HG03460 (cell line): ENCODE data around the gene APP.

Experiments used
- ATAC-seq: cut with Tn5 transposase; IDR thresholded peaks from one replicate; pipeline ENCODE4 v1.9.1; 2021; ENCODE audit not compliant: unreplicated experiment

Gene APP

DNA sequence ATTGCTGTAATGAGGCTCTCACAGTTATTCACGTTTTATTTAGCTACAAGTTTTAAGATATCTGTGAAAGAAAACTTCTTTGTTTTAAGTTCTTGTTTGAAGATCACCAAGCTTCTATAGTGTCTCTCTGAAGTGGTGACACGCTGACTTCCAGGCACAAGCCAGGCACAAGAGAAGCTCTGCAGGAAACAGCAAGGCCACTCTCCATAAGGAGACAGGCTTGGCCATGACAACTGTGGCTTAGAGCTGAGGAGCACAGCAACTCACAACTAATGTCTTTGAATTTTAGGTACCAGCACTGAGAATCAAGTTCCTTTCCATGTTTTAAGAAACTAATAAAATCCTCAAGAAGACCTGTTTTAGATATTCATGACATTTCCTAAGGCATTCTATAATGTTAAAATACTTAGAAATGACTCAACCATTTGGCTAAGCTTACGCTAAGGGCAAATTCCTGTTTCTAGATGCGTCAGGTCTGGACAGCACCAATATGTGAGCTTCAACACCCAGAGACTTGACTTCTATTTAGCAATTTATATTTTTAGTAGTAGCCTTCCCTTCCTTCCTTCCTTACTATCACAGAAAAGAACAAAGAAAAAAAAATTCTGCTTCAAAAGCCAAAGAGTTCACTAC lies 40.2 kb downstream of the APP start:
- no peak for ATAC-seq

DNA sequence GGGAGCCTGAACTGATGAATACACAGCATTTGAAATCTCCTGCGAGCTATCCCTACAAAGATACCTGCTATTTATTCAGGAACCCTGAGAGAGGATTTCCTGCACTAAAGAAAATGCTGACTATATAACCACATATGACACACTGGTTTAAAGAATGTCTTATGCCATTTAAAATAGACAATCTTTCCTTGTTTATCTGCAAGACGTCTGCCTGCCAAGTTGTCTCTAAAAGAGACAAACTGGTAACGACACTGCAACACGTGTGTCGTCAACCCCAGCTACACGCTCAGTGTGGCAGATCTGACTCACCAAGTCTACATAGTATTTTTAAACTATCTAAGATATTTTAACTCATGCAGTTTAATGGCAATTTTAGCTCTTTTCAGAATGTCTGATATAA lies 42.7 kb downstream of the APP start:
- ATAC-seq, result no peak

- no peak for ATAC-seq
Measured at GRCh38 chr21:26127073-26127814, 43.3 kb downstream of the APP start.

GRCh38 chr21:26126168-26126553 lies 44.4 kb downstream of the APP start:
- no peak for ATAC-seq

DNA sequence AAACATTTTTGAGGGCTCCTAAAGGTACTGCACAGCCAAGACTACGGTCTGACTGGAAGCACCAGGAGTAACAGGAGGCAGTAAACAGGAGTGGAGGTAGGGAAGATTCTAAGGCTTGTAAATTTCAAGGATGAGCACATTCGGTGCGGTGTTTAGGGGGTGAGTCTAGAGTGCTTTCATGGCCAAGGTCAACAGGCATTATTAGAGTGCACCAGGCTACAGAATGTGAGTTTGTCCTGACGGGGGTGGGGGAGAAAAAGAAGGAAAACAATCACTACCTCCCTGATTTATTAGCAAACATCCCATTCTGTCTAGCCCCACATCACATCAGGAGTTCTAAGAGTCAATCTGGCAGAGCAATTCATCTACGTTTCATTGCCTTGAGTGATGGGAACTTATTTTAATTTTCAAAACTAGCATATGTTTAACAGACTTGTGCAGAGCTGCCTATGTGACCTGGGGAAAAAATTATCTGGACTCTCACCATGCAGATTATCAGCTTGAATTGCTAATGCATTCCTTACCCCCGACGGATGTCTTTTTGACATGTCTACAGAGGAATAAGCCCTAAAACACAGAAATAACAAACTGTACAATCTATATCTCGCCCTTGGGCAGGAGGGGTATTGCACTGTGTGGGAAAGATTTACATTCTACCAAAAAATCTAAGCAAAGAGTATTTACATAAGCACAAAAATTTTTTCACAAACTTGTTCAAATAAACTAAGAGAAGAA lies 45.0 kb downstream of the APP start:
- no peak for ATAC-seq

GRCh38 chr21:26124896-26125295 lies 45.7 kb downstream of the APP start:
- ATAC-seq, result no peak

DNA sequence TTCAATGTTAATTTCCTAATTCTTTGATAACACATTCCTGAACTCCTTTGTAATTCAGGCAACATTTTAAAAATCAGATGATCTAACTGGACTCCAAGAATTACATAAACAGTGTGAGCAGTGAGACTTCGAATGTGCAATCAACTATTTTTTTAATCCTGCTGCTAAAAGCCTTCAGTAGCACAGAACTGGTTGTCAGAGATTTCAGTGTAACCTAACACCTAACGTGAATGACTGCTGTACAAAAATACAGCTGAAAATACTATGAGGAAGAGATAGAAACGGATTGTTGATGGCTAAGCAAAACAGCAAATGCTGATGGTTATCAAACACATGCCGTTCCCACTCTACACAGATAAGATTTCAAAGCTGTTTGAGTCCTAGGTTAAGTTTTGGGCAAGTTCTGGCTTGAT lies 46.1 kb downstream of the APP start:
- no peak for ATAC-seq

DNA sequence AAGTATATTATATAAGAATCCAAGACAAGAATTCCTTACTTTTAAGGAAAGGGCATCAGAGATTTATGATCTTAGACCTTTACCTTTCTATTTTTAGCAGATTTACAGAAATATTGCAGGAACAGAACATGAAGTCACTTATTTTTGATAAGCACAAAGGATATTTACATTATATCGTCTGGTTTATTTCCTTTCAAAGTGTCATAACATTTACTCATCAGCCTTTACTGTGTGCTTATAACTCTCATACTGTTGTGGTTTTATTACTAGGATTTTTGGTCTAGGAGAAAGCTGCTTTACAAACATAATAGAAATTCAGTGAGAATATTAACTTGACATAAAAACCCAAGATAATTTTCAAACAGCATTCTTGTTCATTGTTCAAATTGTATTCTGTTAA lies 47.6 kb downstream of the APP start:
- ATAC-seq, result no peak

GRCh38 chr21:26120828-26121227 lies 49.7 kb downstream of the APP start:
- ATAC-seq, result no peak

GRCh38 chr21:26119906-26120305 lies 50.7 kb downstream of the APP start:
- no peak for ATAC-seq

DNA sequence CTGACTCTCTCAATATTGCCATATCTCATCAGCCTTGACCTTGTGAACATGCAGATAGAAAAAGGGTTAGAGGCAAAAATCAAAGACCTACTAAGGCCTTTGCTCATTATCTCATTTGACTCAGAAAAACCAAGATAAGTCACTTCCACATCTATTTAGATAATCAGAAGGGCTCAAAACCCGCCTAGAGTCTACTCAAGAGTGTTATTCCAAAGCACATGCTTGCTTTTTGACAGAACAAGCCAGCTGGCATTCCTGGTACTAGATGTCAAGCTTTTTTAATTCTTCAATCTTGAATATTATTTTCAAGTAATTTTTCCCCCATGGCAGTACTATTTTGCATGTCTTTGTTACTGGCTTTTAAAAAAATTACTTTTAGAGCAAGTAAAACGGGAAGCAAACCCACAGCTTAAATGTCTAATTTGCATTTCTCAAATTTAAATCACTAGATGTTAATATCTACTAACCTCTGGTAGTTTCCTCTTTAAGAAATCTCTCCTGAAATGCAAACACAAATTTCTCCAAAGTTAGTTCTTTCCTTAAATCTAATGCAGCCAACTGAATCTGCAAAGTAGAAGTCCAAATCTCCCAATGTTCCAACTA lies 51.5 kb downstream of the APP start:
- ATAC-seq, result no peak

- no peak for ATAC-seq
Measured at GRCh38 chr21:26117972-26118367, 52.6 kb downstream of the APP start.

DNA sequence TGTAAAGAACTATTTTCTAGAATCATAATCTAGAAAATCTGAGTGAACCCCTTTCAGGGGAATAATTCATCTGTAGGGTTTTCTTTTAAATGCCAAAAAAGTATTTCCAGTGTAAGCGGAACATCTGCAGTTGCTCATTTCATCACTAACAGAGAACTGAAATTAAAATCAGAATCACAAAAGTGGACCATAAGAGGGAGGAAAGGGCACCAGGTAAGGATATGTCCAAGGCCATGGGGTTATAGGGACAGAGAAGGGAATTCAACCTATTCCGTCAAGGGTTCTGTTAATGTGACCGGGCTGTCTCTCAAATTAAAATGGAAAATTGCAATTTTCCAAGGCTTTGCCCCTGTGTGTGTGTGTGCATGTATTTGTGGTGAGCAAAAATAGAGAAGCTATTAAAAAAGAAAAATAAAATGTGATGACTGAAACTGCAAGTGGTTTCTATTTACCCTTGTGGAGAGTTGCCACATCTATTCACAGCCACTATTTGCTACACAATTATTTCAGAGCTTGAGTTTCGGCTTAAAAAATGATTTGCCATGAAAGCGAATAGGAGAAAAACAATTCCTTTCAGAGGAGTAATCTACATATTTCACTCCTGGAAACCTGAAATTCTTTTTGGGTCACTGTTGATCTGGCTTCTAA lies 53.1 kb downstream of the APP start:
- no peak for ATAC-seq

DNA sequence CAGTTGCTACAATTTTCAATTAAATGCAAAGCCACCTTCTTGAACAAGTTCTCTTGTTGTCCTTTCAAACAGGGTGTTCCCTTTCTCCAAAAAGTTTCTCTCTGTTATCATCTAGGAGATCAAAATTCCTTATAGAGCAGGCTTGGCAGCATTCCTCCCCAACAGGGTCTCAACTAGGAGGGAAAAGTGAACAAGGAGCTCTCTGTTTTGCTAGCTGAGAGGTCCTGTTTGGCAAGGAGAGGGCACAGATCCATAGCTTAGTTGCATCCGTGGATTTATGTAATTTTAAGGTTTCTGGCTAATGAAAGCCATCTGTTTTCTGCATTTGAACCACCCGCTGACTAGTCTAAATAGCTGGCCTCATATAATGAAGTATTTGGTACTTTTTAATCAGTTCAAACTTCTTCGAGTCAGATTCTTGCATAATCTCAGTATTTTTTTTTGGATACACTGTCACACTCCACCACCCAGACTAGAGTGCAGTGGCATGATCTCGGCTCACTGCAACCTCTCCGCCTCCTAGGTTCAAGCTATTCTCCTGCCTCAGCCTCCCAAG lies 54.0 kb downstream of the APP start:
- no peak for ATAC-seq

DNA sequence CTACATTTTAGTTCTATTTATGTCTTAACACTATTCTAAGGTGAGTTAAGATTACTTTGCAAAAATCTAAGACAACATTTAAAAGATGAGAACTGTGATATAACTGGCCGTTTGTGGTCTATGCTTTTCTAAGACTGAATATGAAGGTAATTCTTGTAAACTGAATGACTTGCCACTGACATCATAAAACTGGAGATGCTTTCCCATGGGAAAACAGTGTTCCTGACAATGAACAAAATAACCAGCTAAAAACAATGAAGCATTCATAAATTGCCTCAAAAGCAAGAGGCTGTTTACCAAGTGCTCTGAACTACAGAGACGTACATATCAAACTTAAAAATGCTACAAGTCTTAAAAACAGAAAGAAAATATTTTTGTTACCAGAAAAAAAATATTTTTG lies 54.7 kb downstream of the APP start:
- ATAC-seq, result no peak

GRCh38 chr21:26115305-26115704 lies 55.3 kb downstream of the APP start:
- no peak for ATAC-seq

GRCh38 chr21:26112975-26113374 lies 57.6 kb downstream of the APP start:
- ATAC-seq, result no peak

DNA sequence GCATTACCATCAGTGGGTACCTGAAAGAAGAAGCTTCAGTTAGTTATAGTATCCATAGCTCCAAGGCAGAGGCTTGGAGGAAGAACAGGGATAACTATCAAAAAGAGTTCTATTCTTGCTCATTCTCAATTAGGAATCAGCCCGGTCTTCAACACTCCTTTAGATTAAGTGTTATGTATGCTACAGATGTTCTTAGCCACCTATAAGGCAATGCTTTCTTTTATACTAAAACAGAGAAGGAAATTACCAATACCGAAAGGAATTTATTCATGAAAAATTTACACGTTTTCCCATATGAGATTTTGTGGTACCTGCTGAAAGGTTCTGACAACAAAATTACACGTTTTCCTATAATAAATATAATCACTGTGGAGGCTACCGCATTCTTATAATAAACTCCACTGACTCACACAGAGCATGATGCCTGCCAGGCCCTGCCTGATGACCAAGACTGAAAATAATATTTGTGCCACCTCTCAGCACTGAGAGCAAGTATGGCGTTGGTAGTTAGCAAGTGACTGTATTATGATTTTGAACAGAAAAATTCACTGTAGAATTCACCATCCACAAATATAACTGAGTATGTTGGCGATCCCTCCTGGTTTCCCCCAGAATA lies 58.3 kb downstream of the APP start:
- ATAC-seq, result no peak

- no peak for ATAC-seq
Measured at GRCh38 chr21:26110715-26111114, 59.9 kb downstream of the APP start.

GRCh38 chr21:26107429-26107828 lies 63.1 kb downstream of the APP start:
- ATAC-seq, result no peak

GRCh38 chr21:26106562-26106961 lies 64.0 kb downstream of the APP start:
- no peak for ATAC-seq
